Lung (tissue), 12 donors: ENCODE data around the gene RAD18. TPM values are rescaled to one million over a fixed set of nuclear protein-coding genes. Genes with fewer than 3 reads are reported as not detected.

ENCODE experiments used
- ATAC-seq: fragments of 200-7000 bp; cut with Tn5 transposase; one replicate; pipeline ENCODE4 v1.9.1; 2020; ENCODE audit warnings: moderate number of reproducible peaks; ENCODE audit not compliant: insufficient read depth, low FRiP score
- DNase-seq, 3 donors: peaks; one replicate each; pipeline ENCODE4 v3.0.0-alpha.2; 2013 to 2017
- H3K27ac ChIP-seq, 2 donors: one replicate each; pipeline ENCODE4 v1.5.1; 2013; ENCODE audit warnings: mild to moderate bottlenecking in 2 of 2, moderate library complexity in 2 of 2, control low read depth in 1 of 2, inconsistent platforms in 1 of 2, low read depth in 1 of 2, low read length in 1 of 2
- H3K27me3 ChIP-seq, 3 donors: one replicate each; pipeline ENCODE4 v1.5.1; 2013; ENCODE audit warnings: low read length in 2 of 3; ENCODE audit not compliant: control insufficient read depth in 3 of 3, insufficient read depth in 3 of 3
- H3K36me3 ChIP-seq, 4 donors: one replicate each; pipeline ENCODE4 v1.5.1; 2013; ENCODE audit warnings: low read length in 4 of 4, mild to moderate bottlenecking in 1 of 4, moderate library complexity in 1 of 4; ENCODE audit not compliant: control insufficient read depth in 4 of 4, insufficient read depth in 4 of 4
- H3K4me1 ChIP-seq, 5 donors: one replicate each; pipeline ENCODE4 v1.5.1; 2013; ENCODE audit warnings: low read length in 5 of 5, mild to moderate bottlenecking in 2 of 5, moderate library complexity in 1 of 5; ENCODE audit not compliant: control insufficient read depth in 5 of 5, insufficient read depth in 5 of 5
- H3K4me3 ChIP-seq: one replicate; pipeline ENCODE4 v1.5.1; 2013; ENCODE audit warnings: mild to moderate bottlenecking, control low read depth, moderate library complexity
- H3K9ac ChIP-seq, 2 donors: one replicate each; pipeline ENCODE4 v1.5.1; 2013; ENCODE audit warnings: low read length in 2 of 2, control low read depth in 1 of 2; ENCODE audit not compliant: insufficient read depth in 1 of 2
- H3K9me3 ChIP-seq, 4 donors: one replicate each; pipeline ENCODE4 v1.5.1; 2013; ENCODE audit warnings: low read length in 3 of 4, mild to moderate bottlenecking in 1 of 4, moderate library complexity in 1 of 4; ENCODE audit not compliant: control insufficient read depth in 4 of 4, insufficient read depth in 3 of 4
- WGBS, 2 donors: extraction: QIAGEN DNeasy Blood & Tissue Kit; methylation state at CpG; one replicate each; pipeline ENCODE4 v1.1.7; 2013; 5-methylcytosine and 5-hydroxymethylcytosine counted together
- polyA plus RNA-seq, 2 donors: library from polyadenylated mRNA; stranded (reverse); fragments of 200-250 nt; gene quantifications; one replicate each; pipeline ENCODE4 v1.2.1, GENCODE V29; 2013
- total RNA-seq, 2 donors: library from RNA; depleted of rRNA in 1 of 2; stranded (reverse); fragments of >200 nt in 1 of 2; gene quantifications; one replicate each; pipeline ENCODE4 v1.2.1, GENCODE V29; 2014 to 2021
- TF ChIP-seq, protein P1 (sequence below): IDR thresholded peaks from 2 replicates; pipeline ENCODE4 v1.5.1; 2012; ENCODE audit warnings: mild to moderate bottlenecking; ENCODE audit errors: control extremely low read depth, extremely low read depth
- donor health status: control.
- donor health status: control.
- donor health status: Bipolar disorder and iron deficiency.
- donor health status: healthy.
- donor health status: DM: yes; HTN: yes; CAD: no.

Gene RAD18
- total and polyA plus RNA-seq, 4 donors, result 2.1 to 23.6 (median 6.3) TPM

DNA sequence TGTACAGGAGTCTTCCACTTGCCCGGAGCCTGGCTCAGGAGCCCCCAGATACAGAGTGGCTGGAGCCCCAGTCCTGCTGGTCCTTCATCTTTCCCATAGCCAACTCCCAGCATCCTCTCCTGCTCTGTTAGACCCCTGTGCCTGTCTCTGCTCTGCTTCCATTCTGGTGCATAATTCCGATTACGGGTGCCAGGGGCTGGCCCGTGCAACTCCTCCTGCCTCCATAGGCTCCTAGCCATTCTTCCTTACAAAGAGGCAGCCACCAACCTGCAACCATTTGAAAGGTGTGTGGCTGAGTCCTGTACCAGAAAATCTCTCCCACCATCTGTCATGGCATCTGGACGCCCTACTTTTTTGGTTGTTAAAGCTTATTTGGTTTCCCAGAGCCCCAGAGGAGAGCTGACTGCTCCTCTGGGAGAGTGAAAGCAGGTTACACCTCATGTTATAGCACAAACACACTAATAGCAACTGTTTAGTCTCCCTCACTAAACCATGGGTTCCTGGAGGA is 5.2 kb upstream of the RAD18 start:
- DNase-seq, result no peak
- H3K9me3 ChIP-seq, result no peaks in the 10 kb centered on the region
- TF ChIP-seq, protein P1, sequence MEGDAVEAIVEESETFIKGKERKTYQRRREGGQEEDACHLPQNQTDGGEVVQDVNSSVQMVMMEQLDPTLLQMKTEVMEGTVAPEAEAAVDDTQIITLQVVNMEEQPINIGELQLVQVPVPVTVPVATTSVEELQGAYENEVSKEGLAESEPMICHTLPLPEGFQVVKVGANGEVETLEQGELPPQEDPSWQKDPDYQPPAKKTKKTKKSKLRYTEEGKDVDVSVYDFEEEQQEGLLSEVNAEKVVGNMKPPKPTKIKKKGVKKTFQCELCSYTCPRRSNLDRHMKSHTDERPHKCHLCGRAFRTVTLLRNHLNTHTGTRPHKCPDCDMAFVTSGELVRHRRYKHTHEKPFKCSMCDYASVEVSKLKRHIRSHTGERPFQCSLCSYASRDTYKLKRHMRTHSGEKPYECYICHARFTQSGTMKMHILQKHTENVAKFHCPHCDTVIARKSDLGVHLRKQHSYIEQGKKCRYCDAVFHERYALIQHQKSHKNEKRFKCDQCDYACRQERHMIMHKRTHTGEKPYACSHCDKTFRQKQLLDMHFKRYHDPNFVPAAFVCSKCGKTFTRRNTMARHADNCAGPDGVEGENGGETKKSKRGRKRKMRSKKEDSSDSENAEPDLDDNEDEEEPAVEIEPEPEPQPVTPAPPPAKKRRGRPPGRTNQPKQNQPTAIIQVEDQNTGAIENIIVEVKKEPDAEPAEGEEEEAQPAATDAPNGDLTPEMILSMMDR, result no peak
- H3K9ac ChIP-seq, result no peak overlapping the region
- WGBS, 2 donors, result 76 to 88% methylated on average over 5 of the region's 5 CpGs
- peaks cover 0 to 3% (median 0%) of the 10 kb centered on the region in 5 donors for H3K4me1 ChIP-seq
- no peaks in the 10 kb centered on the region for H3K36me3 ChIP-seq
- no peak overlapping the region for H3K27ac ChIP-seq
- H3K4me3 ChIP-seq, result no peak overlapping the region
- H3K27me3 ChIP-seq, result peaks cover 0 to 3% (median 0%) of the 10 kb centered on the region in 3 donors
- ATAC-seq, result no peak

DNA sequence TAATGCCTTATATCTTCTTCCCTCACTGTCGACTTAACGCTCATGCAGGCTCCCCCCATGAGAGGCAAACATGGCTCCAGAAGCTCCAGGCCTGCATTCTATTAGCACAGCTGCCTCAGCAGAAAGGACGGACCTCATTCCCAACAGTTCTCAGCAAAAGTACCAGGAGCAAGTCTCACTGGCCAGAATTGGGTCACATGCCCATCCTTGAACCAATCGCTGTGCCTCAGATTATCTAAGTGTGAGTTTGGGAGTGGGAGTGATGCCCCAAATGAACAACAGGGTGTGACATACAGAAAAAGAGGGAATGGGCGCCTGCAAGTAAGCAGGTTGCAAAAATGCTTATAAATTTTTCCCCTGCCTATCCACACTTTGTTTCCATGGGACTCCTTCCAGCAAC is 4.3 kb upstream of the RAD18 start:
- TF ChIP-seq, protein P1, result no peak
- Histone ChIP-seq H3K4me1 (peaks cover 0 to 4% (median 3%) of the 10 kb centered on the region in 5 donors), H3K27me3 (peaks cover 0 to 3% (median 0%) of the 10 kb centered on the region in 3 donors), H3K27ac (no peak overlapping the region), H3K4me3 (no peak overlapping the region), H3K36me3 (peaks cover 0 to 3% (median 0%) of the 10 kb centered on the region in 4 donors), H3K9me3 (no peaks in the 10 kb centered on the region), H3K9ac (no peak overlapping the region)
- ATAC-seq (no peak), DNase-seq (no peak)
- WGBS, 2 donors, result 77 to 85% methylated on average over 5 of the region's 5 CpGs

DNA sequence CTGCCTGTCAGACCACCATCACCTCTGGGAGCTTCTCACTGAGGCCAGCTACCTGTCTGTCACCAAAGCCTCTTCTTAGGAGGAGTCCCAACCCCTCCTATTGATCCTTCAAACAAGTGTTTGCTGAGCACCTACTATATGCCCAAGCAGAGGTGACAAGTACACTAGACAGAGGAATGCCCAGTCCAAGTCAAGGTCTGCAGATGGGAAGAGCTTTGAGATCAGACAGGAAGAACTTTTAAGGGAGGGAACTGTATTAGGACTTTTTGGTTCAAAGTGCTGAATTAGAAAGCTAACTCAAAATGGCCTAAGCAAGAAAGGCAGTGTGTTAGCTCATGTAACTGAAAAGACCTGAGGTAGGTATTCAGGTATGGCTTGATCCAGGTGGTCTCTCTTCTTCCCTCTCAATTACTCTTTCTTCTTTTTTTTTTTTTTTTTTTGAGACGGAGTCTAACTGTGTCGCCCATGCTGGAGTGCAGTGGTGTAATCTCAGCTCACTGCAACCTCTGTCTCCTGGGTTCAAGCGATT is 3.6 kb upstream of the RAD18 start:
- H3K4me3 ChIP-seq, result no peak overlapping the region
- no peak overlapping the region for H3K9ac ChIP-seq
- TF ChIP-seq, protein P1, result no peak
- H3K9me3 ChIP-seq, result no peaks in the 10 kb centered on the region
- ATAC-seq (no peak), DNase-seq (no peak)
- H3K27me3 ChIP-seq, result peaks cover 0 to 3% (median 0%) of the 10 kb centered on the region in 3 donors
- no peak overlapping the region for H3K27ac ChIP-seq
- H3K36me3 ChIP-seq, result peaks cover 0 to 3% (median 0%) of the 10 kb centered on the region in 4 donors
- peaks cover 0 to 10% (median 3%) of the 10 kb centered on the region in 5 donors for H3K4me1 ChIP-seq
- WGBS, 2 donors, result 91 to 100% methylated on average over 3 of the region's 3 CpGs
